HepG2 (cell line): ENCODE results near the gene BTG2. TPM values are rescaled to one million over a fixed set of nuclear protein-coding genes. Genes with fewer than 3 reads are reported as not detected.
A peak's percentile ranks its signal among the peaks of the same experiment; 100 is the strongest.

ENCODE experiments used
- ATAC-seq: fragments of 200-7000 bp; cut with Tn5 transposase; 3 replicates; pipeline ENCODE4 v1.9.1; 2020; ENCODE audit warnings: mild to moderate bottlenecking, moderate library complexity
- BruUV-seq: library from RNA; stranded (reverse); fragments of 400-500 nt; replicated peaks from 2 replicates; lab custom pipeline; 2021; lab: Mats Ljungman, UMichigan
- CTCF ChIA-PET: fragments of 300-600 bp; formaldehyde crosslinking; extraction: SDS; loops from one replicate; lab custom pipeline; 2021; ENCODE audit warnings: low total read pairs, inconsistent platforms, low intra/inter-chr PET ratio; lab: Yijun Ruan, JAX
- POLR2A ChIA-PET: fragments of 350-600 bp; sonication (Branson Sonifier 250); formaldehyde crosslinking; loops from one replicate; lab custom pipeline; 2020; ENCODE audit warnings: antibody characterized with exemption, inconsistent platforms; lab: Yijun Ruan, JAX
- DNase-seq: peaks from one replicate; pipeline ENCODE4 v3.0.0-alpha.2; 2015; ENCODE audit warnings: low spot score
- FAIRE-seq: peaks from 3 replicates; lab custom pipeline; 2011; peaks lifted over from hg19 to GRCh38; lab: Jason Lieb, UNC
- H2AFZ ChIP-seq: one replicate; pipeline ENCODE4 v1.6.1; 2011; ENCODE audit warnings: low read length, inconsistent platforms
- H3K27ac ChIP-seq: fragments of 300-600 bp; 3 replicates; pipeline ENCODE4 v1.8.0; 2011; ENCODE audit warnings: mixed run types, mild to moderate bottlenecking, mixed read lengths, low read length, inconsistent platforms; ENCODE audit not compliant: insufficient read depth; ENCODE audit errors: extremely low read length
- H3K27me3 ChIP-seq, 2 experiments: fragments of 200-600 bp in 1 of 2; 2 replicates in 1 of 2; 3 replicates in 1 of 2; pipeline versions ENCODE4 v1.6.0 to v1.8.0; 2011; ENCODE audit warnings: low read length in 2 of 2, mild to moderate bottlenecking in 2 of 2, moderate library complexity in 2 of 2, inconsistent platforms in 1 of 2; ENCODE audit not compliant: insufficient read depth in 2 of 2, control insufficient read depth in 1 of 2
- H3K36me3 ChIP-seq, 2 experiments: fragments of 200-600 bp in 1 of 2; replicated peaks in 1 of 2; 2 replicates in 1 of 2; 3 replicates in 1 of 2; pipeline versions ENCODE4 v1.5.1 to v1.8.0; 2011; ENCODE audit warnings: low read length in 2 of 2, inconsistent platforms in 1 of 2; ENCODE audit not compliant: insufficient read depth in 2 of 2, control insufficient read depth in 1 of 2
- H3K4me1 ChIP-seq: 2 replicates; pipeline ENCODE4 v1.5.1; 2012; ENCODE audit warnings: low read length, inconsistent platforms; ENCODE audit not compliant: insufficient read depth
- H3K4me2 ChIP-seq: 2 replicates; pipeline ENCODE4 v1.6.0; 2011; ENCODE audit warnings: low read depth, low read length, inconsistent platforms
- H3K4me3 ChIP-seq, 3 experiments: fragments of 200-600 bp in 1 of 3; sonication (generic), shearing (Covaris generic) in 1 of 3; replicated peaks in 1 of 3; 2 replicates each; pipeline ENCODE4 v1.5.1; 2011 to 2016; ENCODE audit warnings: low read length in 3 of 3, inconsistent platforms in 2 of 3, low read depth in 2 of 3, mild to moderate bottlenecking in 2 of 3, control low read depth in 1 of 3, mixed read lengths in 1 of 3; ENCODE audit not compliant: insufficient read depth in 1 of 3
- H3K79me2 ChIP-seq: one replicate; pipeline ENCODE4 v1.6.1; 2011; ENCODE audit warnings: low read length, inconsistent platforms; ENCODE audit not compliant: insufficient read depth
- H3K9ac ChIP-seq: 2 replicates; pipeline ENCODE4 v1.6.0; 2011; ENCODE audit warnings: mild to moderate bottlenecking, low read depth, low read length, inconsistent platforms; ENCODE audit not compliant: insufficient read depth
- H3K9me3 ChIP-seq: 2 replicates; pipeline ENCODE4 v1.5.1; 2012; ENCODE audit warnings: mild to moderate bottlenecking, low read length
- H4K20me1 ChIP-seq: 2 replicates; pipeline ENCODE4 v1.6.0; 2011; ENCODE audit warnings: inconsistent platforms, mild to moderate bottlenecking, low read length, moderate library complexity; ENCODE audit not compliant: insufficient read depth
- FOXK1 ChIP-seq: sonication (generic); formaldehyde crosslinking; IDR thresholded peaks from 2 replicates; pipeline ENCODE4 v1.4.0; 2020; ENCODE audit warnings: low read depth, missing genetic modification reagents, borderline replicate concordance
- LCORL ChIP-seq, 2 experiments: fragments of 450-650 bp in 1 of 2; sonication (generic) in 1 of 2; formaldehyde crosslinking in 1 of 2; IDR thresholded peaks; 2 replicates each; pipeline versions ENCODE4 v1.5.0 to v1.6.1; 2017 to 2020; ENCODE audit warnings: antibody characterized with exemption in 1 of 2, missing genetic modification reagents in 1 of 2
- ZC3H13 ChIP-seq: sonication (generic); formaldehyde crosslinking; IDR thresholded peaks from 2 replicates; pipeline ENCODE4 v1.8.1; 2023; ENCODE audit warnings: mild to moderate bottlenecking, missing genetic modification reagents, moderate library complexity
- ZNF670 ChIP-seq: sonication (generic); formaldehyde crosslinking; IDR thresholded peaks from 2 replicates; pipeline ENCODE4 v1.8.0; 2022; ENCODE audit warnings: mild to moderate bottlenecking, missing genetic modification reagents, borderline replicate concordance
- ZNF768 ChIP-seq: sonication (generic); formaldehyde crosslinking; IDR thresholded peaks from 2 replicates; pipeline ENCODE4 v1.4.0; 2020; ENCODE audit warnings: missing genetic modification reagents
- WGBS: methylation state at CpG from one replicate; pipeline ENCODE4 v1.1.6; 2017; ENCODE audit warnings: low lambda C conversion rate; 5-methylcytosine and 5-hydroxymethylcytosine counted together
- in situ Hi-C: cut with HindIII; loops from 2 replicates; pipeline ENCODE4 v1.10.0; 2017; ENCODE audit warnings: low pct_unique_long_range_greater_than_20kb; ENCODE audit not compliant: extremely low pct_ligation_motif_present
- intact Hi-C: fragments of 100-400 bp; cut with micrococcal nuclease; formaldehyde crosslinking; loops from one replicate; pipeline ENCODE4 v1.10.0; 2022; ENCODE audit not compliant: unreplicated experiment
- polyA plus RNA-seq, 8 experiments: library from polyadenylated mRNA; depleted of rRNA in 3 of 8; stranded (reverse) in 7 of 8; unstranded in 1 of 8; fragments of >200 nt; fragmentation: Illumina TruSeq in 4 of 8; extraction: Trizol in 4 of 8; gene quantifications; 2 replicates each; pipeline versions ENCODE4 v1.2.1 to v1.2.3, GENCODE V29; 2011 to 2016; ENCODE audit warnings: low read depth in 4 of 8, missing spikeins in 1 of 8, mixed read lengths in 1 of 8; ENCODE audit not compliant: insufficient read depth in 1 of 8
- total RNA-seq, 5 experiments: library from RNA; depleted of rRNA; stranded (reverse); fragments of >200 nt; fragmentation: Illumina TruSeq; extraction: Trizol; gene quantifications; 2 replicates each; pipeline ENCODE4 v1.2.3, GENCODE V29; 2016; ENCODE audit warnings: low read depth in 1 of 5
- TF ChIP-seq, protein P1 (sequence below): sonication (generic); formaldehyde crosslinking; IDR thresholded peaks from 2 replicates; pipeline ENCODE4 v1.5.0; 2020; ENCODE audit warnings: missing genetic modification reagents
- TF ChIP-seq, protein P2 (sequence below): sonication (generic); formaldehyde crosslinking; IDR thresholded peaks from 2 replicates; pipeline ENCODE4 v1.5.1; 2020; ENCODE audit warnings: mild to moderate bottlenecking, moderate library complexity, missing genetic modification reagents

Gene BTG2
- total and polyA plus RNA-seq, 2 of the 13 experiments (the other 11 are each of a cell fraction or from before 2014, with no cell fraction given), result 13.6 to 18.3 TPM

DNA sequence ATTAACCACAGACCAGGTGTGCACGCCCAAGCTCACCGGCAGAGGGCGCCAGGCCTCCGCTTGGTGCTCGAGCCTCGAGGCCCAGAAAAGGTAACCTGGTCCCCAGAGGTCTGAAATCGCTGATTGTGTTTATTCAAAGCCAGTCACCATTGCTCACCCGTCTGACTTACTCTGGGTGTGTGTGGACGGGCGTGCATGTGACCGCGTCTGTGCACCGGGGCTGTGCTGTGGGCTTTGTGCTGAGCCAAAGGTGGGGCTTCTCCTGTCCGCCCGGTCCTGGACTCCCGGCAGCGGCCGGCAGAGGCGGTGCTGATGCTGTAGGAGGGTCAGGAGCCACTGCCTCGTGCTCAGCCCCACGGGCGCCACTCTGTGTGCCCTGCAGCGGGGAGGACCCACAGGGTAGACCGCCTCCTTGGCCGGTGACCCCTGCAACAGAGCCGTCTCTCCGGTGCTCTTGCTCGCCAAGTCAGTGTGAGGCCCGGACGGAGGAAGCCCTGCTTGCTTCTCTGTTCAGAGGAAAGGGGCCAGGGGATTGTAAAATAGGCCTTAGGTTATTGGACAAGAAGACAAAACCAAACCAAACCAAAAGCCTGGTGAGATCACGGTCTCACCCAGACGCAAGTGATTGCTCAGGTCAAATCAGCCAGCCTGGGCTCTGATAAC, 32.0 kb upstream of the BTG2 start (continued):
- TF ChIP-seq ZNF670 (CRISPR knock-in tag) (no peak), LCORL (IDR thresholded peaks at IDR 0.05) (no peak), LCORL (CRISPR knock-in tag; IDR thresholded peaks at IDR 0.05) (peak; percentile 79; the same call in 1 of the 2 replicates), ZC3H13 (CRISPR knock-in tag) (no peak)
- TF ChIP-seq, protein P1, sequence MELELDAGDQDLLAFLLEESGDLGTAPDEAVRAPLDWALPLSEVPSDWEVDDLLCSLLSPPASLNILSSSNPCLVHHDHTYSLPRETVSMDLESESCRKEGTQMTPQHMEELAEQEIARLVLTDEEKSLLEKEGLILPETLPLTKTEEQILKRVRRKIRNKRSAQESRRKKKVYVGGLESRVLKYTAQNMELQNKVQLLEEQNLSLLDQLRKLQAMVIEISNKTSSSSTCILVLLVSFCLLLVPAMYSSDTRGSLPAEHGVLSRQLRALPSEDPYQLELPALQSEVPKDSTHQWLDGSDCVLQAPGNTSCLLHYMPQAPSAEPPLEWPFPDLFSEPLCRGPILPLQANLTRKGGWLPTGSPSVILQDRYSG (CRISPR knock-in tag), result no peak
- TF ChIP-seq, protein P2, sequence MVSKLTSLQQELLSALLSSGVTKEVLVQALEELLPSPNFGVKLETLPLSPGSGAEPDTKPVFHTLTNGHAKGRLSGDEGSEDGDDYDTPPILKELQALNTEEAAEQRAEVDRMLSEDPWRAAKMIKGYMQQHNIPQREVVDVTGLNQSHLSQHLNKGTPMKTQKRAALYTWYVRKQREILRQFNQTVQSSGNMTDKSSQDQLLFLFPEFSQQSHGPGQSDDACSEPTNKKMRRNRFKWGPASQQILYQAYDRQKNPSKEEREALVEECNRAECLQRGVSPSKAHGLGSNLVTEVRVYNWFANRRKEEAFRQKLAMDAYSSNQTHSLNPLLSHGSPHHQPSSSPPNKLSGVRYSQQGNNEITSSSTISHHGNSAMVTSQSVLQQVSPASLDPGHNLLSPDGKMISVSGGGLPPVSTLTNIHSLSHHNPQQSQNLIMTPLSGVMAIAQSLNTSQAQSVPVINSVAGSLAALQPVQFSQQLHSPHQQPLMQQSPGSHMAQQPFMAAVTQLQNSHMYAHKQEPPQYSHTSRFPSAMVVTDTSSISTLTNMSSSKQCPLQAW (CRISPR knock-in tag), result no peak; the same call in 1 of the 2 replicates

DNA sequence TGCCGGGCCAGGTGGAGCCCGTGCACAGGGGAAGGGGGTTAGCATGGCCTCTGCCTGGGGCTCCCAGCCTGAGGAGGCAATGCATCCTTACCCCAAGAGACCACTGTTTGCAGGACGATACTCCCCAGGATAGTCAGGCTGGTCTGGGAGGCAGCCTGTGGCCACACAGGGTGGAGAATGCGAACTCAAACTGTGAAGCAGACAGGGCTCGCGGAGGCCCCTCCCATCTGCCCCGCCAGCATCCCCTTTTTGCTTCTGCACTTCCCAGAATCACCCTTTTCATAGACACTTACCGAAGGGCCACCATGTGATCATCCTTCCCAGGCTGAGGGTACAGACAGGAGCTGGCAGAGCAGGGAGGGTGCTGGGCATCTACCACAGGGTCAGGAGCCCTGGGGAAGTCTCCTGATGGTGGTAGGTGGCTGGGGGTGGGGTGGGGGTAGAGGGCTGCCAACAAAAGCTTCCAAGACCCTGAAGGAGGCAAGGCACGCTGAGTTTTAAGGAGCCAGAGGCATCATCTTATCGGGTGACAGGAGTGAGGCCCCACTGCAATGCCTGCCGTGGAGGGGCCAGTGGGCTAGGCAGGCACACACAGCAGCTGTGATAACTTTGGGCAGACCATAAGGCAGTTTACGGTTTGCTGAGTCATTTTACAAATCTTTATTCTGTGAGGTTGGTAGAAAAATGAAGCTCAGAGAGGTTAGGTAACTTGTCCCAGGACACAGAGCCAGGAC, 31.3 kb upstream of the BTG2 start:
- Histone ChIP-seq H2AFZ (no peak overlapping the region), H3K36me3 (no peaks in the 10 kb centered on the region), H3K9ac (no peak overlapping the region), H3K4me1 (peaks cover 17% of the 10 kb centered on the region; the same call in 1 of the 2 replicates), H3K27me3 (peaks cover 1 to 37% of the 10 kb centered on the region in 2 experiments; a peak in 3 of 5 replicates), H4K20me1 (0 out of 2 replicates have a peak, but pooled peaks cover 2% of the 10 kb centered on the region), H3K27ac (no peak overlapping the region), H3K9me3 (no peaks in the 10 kb centered on the region), H3K79me2 (no peaks in the 10 kb centered on the region), H3K4me2 (no peak overlapping the region), H3K4me3 (no peak overlapping the region)
- POLR2A ChIA-PET, result no interaction called here
- DNase-seq (no peak), FAIRE-seq (no peak), ATAC-seq (no peak)
- BruUV-seq, result no TSS peak
- intact Hi-C loops (loop anchor here (1.0 to 5.0 kb wide), 3 partner anchors 53 to 213 kb away; no protein-coding TSS in a partner anchor), in situ Hi-C loops (loop anchor here (5.0 to 10.0 kb wide), 4 partner anchors 52 to 237 kb away; no protein-coding TSS in a partner anchor)
- 0 out of 2 replicates have a peak, but pooled peaks have one; percentile 46 for TF ChIP-seq ZNF768 (CRISPR knock-in tag)
- TF ChIP-seq FOXK1 (CRISPR knock-in tag), result no peak
- WGBS, result 41% methylated on average over 5 of the region's 12 CpGs
- CTCF ChIA-PET, result interaction anchor here (1.3 to 3.1 kb wide), 3 partner anchors 11 to 65 kb away, joined by 3 to 41 read pairs (median 13); no protein-coding TSS in a partner anchor
